Endothelial cell of umbilical vein (primary cell): Measurements from ENCODE around the gene SVOP. TPM values are rescaled to one million over a fixed set of nuclear protein-coding genes. Genes with fewer than 3 reads are reported as not detected.

ENCODE experiments used
- BruUV-seq: library from RNA; stranded (reverse); fragments of 400-500 nt; replicated peaks from 2 replicates; lab custom pipeline; 2021; lab: Mats Ljungman, UMichigan
- CTCF ChIA-PET: fragments of 300-600, 350-600 bp; sonication (Branson Sonifier 250); formaldehyde crosslinking; loops from one replicate; lab custom pipeline; 2021; ENCODE audit warnings: antibody characterized with exemption, inconsistent platforms; lab: Charles Lee
- POLR2A ChIA-PET: fragments of 300-600, 350-600 bp; sonication (Branson Sonifier 250); formaldehyde crosslinking; loops from one replicate; lab custom pipeline; 2021; ENCODE audit warnings: antibody characterized with exemption, inconsistent platforms; lab: Charles Lee
- DNase-seq: peaks from one replicate; pipeline ENCODE4 v3.0.0-alpha.2; 2011; ENCODE audit warnings: low read depth, low spot score
- FAIRE-seq: peaks from 2 replicates; lab custom pipeline; 2011; peaks lifted over from hg19 to GRCh38; lab: Jason Lieb, UNC
- H2AFZ ChIP-seq: 2 replicates; pipeline ENCODE4 v1.6.0; 2012; ENCODE audit warnings: low read depth, low read length, control low read depth, inconsistent platforms
- H3K27ac ChIP-seq: 2 replicates; pipeline ENCODE4 v1.5.1; 2011; ENCODE audit warnings: low read depth, mild to moderate bottlenecking, control low read depth, low read length, moderate library complexity; ENCODE audit not compliant: insufficient read depth
- H3K27me3 ChIP-seq, 2 experiments: 2 replicates each; pipeline versions ENCODE4 v1.6.0 to v1.6.1; 2011; ENCODE audit warnings: low read length in 2 of 2, mixed read lengths in 1 of 2; ENCODE audit not compliant: control insufficient read depth in 2 of 2, insufficient read depth in 2 of 2
- H3K36me3 ChIP-seq, 2 experiments: 2 replicates in 1 of 2; 3 replicates in 1 of 2; pipeline ENCODE4 v1.5.1; 2011; ENCODE audit warnings: low read length in 2 of 2, mild to moderate bottlenecking in 1 of 2, moderate library complexity in 1 of 2; ENCODE audit not compliant: control insufficient read depth in 2 of 2, insufficient read depth in 2 of 2; ENCODE audit errors: extremely low read depth in 1 of 2
- H3K4me1 ChIP-seq: 3 replicates; pipeline ENCODE4 v1.5.1; 2011; ENCODE audit warnings: mild to moderate bottlenecking, low read length; ENCODE audit not compliant: control insufficient read depth, insufficient read depth; ENCODE audit errors: extremely low read depth
- H3K4me2 ChIP-seq: 2 replicates; pipeline ENCODE4 v1.6.1; 2011; ENCODE audit warnings: low read length, control low read depth, mixed read lengths; ENCODE audit not compliant: insufficient read depth
- H3K4me3 ChIP-seq, 3 experiments: fragments of 200-600 bp in 1 of 3; sonication (generic), shearing (Covaris generic) in 1 of 3; replicated peaks in 1 of 3; 2 replicates each; pipeline ENCODE4 v1.5.1; 2011 to 2016; ENCODE audit warnings: control low read depth in 3 of 3, low read length in 3 of 3, mild to moderate bottlenecking in 2 of 3, inconsistent platforms in 1 of 3, low read depth in 1 of 3, moderate library complexity in 1 of 3; ENCODE audit not compliant: insufficient read depth in 1 of 3
- H3K79me2 ChIP-seq: 2 replicates; pipeline ENCODE4 v1.6.0; 2012; ENCODE audit warnings: low read length, inconsistent platforms; ENCODE audit not compliant: control insufficient read depth, insufficient read depth
- H3K9ac ChIP-seq: replicated peaks from 2 replicates; pipeline ENCODE3; 2011; ENCODE audit warnings: low read length, control low read depth; ENCODE audit not compliant: insufficient read depth; ENCODE audit errors: extremely low read depth
- H3K9me1 ChIP-seq: replicated peaks from 3 replicates; pipeline ENCODE4 v1.6.0; 2011; ENCODE audit warnings: mild to moderate bottlenecking, low read length; ENCODE audit not compliant: control insufficient read depth, insufficient read depth; ENCODE audit errors: extremely low read depth
- H3K9me3 ChIP-seq: replicated peaks from 2 replicates; pipeline ENCODE4 v1.5.1; 2012; ENCODE audit warnings: low read length, inconsistent platforms; ENCODE audit not compliant: control insufficient read depth, insufficient read depth
- H4K20me1 ChIP-seq: replicated peaks from 2 replicates; pipeline ENCODE3; 2011; ENCODE audit warnings: mild to moderate bottlenecking, low read length; ENCODE audit not compliant: control insufficient read depth, insufficient read depth; ENCODE audit errors: extremely low read depth
- EZH2 ChIP-seq: IDR thresholded peaks from 2 replicates; pipeline ENCODE4 v1.6.1; 2012; ENCODE audit warnings: borderline replicate concordance, low read depth, mild to moderate bottlenecking, moderate library complexity, low read length, inconsistent platforms; ENCODE audit not compliant: severe bottlenecking
- FOS ChIP-seq: IDR thresholded peaks from 2 replicates; pipeline ENCODE4 v1.6.1; 2011; ENCODE audit warnings: mild to moderate bottlenecking, low read length, moderate library complexity, borderline replicate concordance; ENCODE audit not compliant: insufficient read depth
- GATA2 ChIP-seq: IDR thresholded peaks from 2 replicates; pipeline ENCODE4 v1.7.0; 2011; ENCODE audit warnings: low read depth, mild to moderate bottlenecking, moderate library complexity, mixed read lengths, low read length; ENCODE audit not compliant: insufficient read length, insufficient read depth
- JUN ChIP-seq: IDR thresholded peaks from 2 replicates; pipeline ENCODE4 v1.6.1; 2011; ENCODE audit warnings: borderline replicate concordance, low read depth; ENCODE audit not compliant: insufficient read length, insufficient read depth
- MYC ChIP-seq: IDR thresholded peaks from one replicate; pipeline ENCODE4 v1.6.1; 2011; ENCODE audit warnings: mild to moderate bottlenecking, low read depth, low read length
- POLR2A ChIP-seq: IDR thresholded peaks from 2 replicates; pipeline ENCODE4 v1.6.1; 2012; ENCODE audit warnings: low read depth, mild to moderate bottlenecking, control low read depth, low read length
- POLR2AphosphoS5 ChIP-seq: IDR thresholded peaks from 2 replicates; pipeline ENCODE4 v1.6.1; 2012; ENCODE audit warnings: low read depth, mild to moderate bottlenecking, control low read depth, low read length, moderate library complexity; ENCODE audit not compliant: insufficient read depth
- dilution Hi-C: fragments of 300-500 bp; cut with MboI; formaldehyde crosslinking; loops from one replicate; pipeline ENCODE4 v1.15.0; 2019; ENCODE audit warnings: low sequenced_read_pairs; ENCODE audit not compliant: extremely low pct_ligation_motif_present
- intact Hi-C: fragments of 100-400 bp; cut with micrococcal nuclease; formaldehyde crosslinking; loops from one replicate; pipeline ENCODE4 v1.10.0; 2022
- polyA plus RNA-seq, 4 experiments: library from polyadenylated mRNA; depleted of rRNA in 3 of 4; stranded (reverse) in 3 of 4; unstranded in 1 of 4; fragments of >200 nt; gene quantifications; 2 replicates each; pipeline versions ENCODE4 v1.2.1 to v1.2.3, GENCODE V29; 2011 to 2012; ENCODE audit warnings: missing spikeins in 1 of 4
- total RNA-seq: library from RNA; stranded (reverse); gene quantifications from 2 replicates; pipeline ENCODE4 v1.2.3, GENCODE V29; 2021
- TF ChIP-seq, protein P1 (sequence below), 2 donors: IDR thresholded peaks; 1 replicate in 1 of 2; 2 replicates in 1 of 2; pipeline ENCODE4 v1.5.1; 2011; ENCODE audit warnings: low read length in 2 of 2, mild to moderate bottlenecking in 2 of 2, moderate library complexity in 2 of 2, control low read depth in 1 of 2, inconsistent platforms in 1 of 2, low read depth in 1 of 2; ENCODE audit not compliant: insufficient read depth in 1 of 2; ENCODE audit errors: extremely low read depth in 1 of 2
- TF ChIP-seq, protein P2 (sequence below): IDR thresholded peaks from 2 replicates; pipeline ENCODE4 v1.6.1; 2011; ENCODE audit not compliant: insufficient read depth, insufficient read length

The SVOP gene
- total and polyA plus RNA-seq, 2 donors (not counting 3 experiments of a cell fraction or from before 2014, with no cell fraction given): not detected

DNA sequence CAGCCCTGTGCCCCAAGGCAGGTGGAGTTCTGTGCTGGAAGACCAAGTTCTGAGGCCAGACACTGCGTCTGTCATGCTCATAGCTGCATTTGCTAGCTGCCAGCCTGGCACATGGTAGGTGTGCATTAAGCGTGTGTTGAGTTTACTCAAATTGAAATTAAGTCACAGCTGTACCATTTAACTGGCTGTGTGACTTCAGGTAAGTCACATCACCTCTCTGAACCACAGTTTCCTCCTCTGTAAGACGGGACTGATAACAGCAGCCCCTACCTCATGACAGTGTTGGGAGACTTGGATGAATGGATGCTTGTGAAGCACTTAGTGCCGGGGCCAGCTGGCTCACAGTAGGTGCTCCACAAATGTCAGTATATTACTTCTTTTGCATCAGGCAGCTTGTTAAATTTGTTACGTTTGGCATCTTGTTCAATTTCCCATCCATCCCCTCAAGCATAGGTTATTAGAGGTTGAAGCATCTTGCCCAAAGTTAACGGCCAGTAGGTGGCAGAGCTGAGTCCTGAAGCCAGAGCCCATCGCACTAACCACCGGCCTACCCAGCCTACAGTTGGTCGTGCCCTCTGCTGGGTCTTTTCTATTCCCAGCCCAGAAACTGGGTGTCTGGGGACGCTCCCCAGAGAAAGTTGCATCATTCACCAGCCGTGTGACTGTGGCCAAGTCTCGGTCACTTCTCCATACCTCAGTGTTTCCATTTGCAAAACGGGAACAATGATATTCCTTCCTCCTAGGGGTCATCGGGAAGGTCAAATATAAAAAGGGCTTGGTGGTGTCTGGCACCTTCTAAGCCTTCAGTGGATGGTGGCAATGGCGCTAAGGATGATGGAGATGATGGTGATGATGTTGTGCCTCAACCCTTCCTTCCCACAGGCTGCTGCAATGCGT lies 136.5 kb downstream of the SVOP start:
- Histone ChIP-seq H3K27me3 (no peaks in the 10 kb centered on the region), H2AFZ (no peak overlapping the region), H3K36me3 (no peaks in the 10 kb centered on the region), H3K9me1 (no peaks in the 10 kb centered on the region), H3K79me2 (no peaks in the 10 kb centered on the region), H3K9ac (no peak overlapping the region), H3K27ac (no peak overlapping the region), H3K4me2 (no peak overlapping the region), H3K4me3 (no peak overlapping the region), H3K4me1 (no peaks in the 10 kb centered on the region), H4K20me1 (no peaks in the 10 kb centered on the region), H3K9me3 (no peaks in the 10 kb centered on the region)
- POLR2A ChIA-PET: no interaction called here
- FAIRE-seq (no peak), DNase-seq (peak; percentile 28)
- intact Hi-C loops: loop anchor here (1.0 kb wide), 2 partner anchors 67 to 209 kb away; partner anchors contain the start of gene ALKBH2
- dilution Hi-C loops: no loop called here
- BruUV-seq: no TSS peak
- CTCF ChIA-PET: interaction anchor here (0.6 to 3.4 kb wide), 17 partner anchors 13 to 501 kb away, joined by 3 to 15 read pairs (median 3); partner anchors contain the start of genes ALKBH2 and SSH1
- TF ChIP-seq, protein P1, sequence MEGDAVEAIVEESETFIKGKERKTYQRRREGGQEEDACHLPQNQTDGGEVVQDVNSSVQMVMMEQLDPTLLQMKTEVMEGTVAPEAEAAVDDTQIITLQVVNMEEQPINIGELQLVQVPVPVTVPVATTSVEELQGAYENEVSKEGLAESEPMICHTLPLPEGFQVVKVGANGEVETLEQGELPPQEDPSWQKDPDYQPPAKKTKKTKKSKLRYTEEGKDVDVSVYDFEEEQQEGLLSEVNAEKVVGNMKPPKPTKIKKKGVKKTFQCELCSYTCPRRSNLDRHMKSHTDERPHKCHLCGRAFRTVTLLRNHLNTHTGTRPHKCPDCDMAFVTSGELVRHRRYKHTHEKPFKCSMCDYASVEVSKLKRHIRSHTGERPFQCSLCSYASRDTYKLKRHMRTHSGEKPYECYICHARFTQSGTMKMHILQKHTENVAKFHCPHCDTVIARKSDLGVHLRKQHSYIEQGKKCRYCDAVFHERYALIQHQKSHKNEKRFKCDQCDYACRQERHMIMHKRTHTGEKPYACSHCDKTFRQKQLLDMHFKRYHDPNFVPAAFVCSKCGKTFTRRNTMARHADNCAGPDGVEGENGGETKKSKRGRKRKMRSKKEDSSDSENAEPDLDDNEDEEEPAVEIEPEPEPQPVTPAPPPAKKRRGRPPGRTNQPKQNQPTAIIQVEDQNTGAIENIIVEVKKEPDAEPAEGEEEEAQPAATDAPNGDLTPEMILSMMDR (IDR thresholded peaks at IDR 0.05; ENCODE audit: extremely low read depth in 1 of 2, insufficient read depth in 1 of 2, low read depth in 1 of 2, low read length in 2 of 2): peak; percentile 60 to 78
- TF ChIP-seq POLR2AphosphoS5: no peak

DNA sequence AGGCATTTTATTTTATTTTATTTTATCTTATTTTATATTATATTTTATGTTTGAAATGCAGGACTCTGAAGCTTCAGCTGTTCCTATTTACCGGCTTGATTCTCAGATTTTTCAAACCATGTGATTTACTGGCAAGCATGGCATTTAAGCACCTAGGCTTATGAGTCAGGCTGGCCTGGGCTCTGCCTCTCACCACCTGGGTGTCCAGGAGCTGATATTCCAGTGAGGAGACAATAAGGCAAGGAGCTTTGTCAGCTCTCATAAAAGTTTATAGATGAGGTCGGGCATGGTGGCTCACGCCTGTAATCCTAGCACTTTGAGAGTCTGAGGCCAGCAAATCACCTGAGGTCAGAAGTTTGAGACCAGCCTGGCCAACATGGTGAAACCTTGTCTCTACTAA lies 138.9 kb downstream of the SVOP start:
- TF ChIP-seq JUN: no peak
- TF ChIP-seq GATA2: no peak
- no peak for TF ChIP-seq POLR2AphosphoS5
- no peak for TF ChIP-seq EZH2
- TF ChIP-seq, protein P1 (IDR thresholded peaks at IDR 0.05; ENCODE audit: extremely low read depth in 1 of 2, insufficient read depth in 1 of 2, low read depth in 1 of 2, low read length in 2 of 2): no peak
- no peak for TF ChIP-seq FOS
- TF ChIP-seq POLR2A: no peak
- TF ChIP-seq, protein P2, sequence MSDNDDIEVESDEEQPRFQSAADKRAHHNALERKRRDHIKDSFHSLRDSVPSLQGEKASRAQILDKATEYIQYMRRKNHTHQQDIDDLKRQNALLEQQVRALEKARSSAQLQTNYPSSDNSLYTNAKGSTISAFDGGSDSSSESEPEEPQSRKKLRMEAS: no peak
- no peak for TF ChIP-seq MYC
- H3K27me3 ChIP-seq: no peaks in the 10 kb centered on the region
- H3K36me3 ChIP-seq: no peaks in the 10 kb centered on the region
- H4K20me1 ChIP-seq: no peaks in the 10 kb centered on the region
- H3K9me1 ChIP-seq: no peaks in the 10 kb centered on the region
- H3K4me3 ChIP-seq: no peak overlapping the region
- dilution Hi-C loops (no loop called here), intact Hi-C loops (no loop called here)
- no peak overlapping the region for H2AFZ ChIP-seq
- no TSS peak for BruUV-seq
- no peaks in the 10 kb centered on the region for H3K9me3 ChIP-seq
- FAIRE-seq (no peak), DNase-seq (no peak)
- H3K27ac ChIP-seq: no peak overlapping the region
- no peaks in the 10 kb centered on the region for H3K79me2 ChIP-seq
- POLR2A ChIA-PET: interaction anchor here (0.6 kb wide), 1 partner anchor 8 kb away, joined by 5 read pairs; no protein-coding TSS in a partner anchor
- H3K9ac ChIP-seq: no peak overlapping the region
- CTCF ChIA-PET: interaction anchor here (0.8 to 1.3 kb wide), 4 partner anchors 8 to 215 kb away, joined by 3 read pairs; partner anchors contain the start of gene UNG
- H3K4me1 ChIP-seq: no peaks in the 10 kb centered on the region
- no peak overlapping the region for H3K4me2 ChIP-seq
